Nephron progenitor cell (in vitro differentiated cells): ENCODE measurements around the gene C1orf116.

Experiments used
- DNase-seq: peaks from one replicate; pipeline ENCODE4 v3.0.0; 2021
- H3K27ac Mint-ChIP-seq: 2 replicates; pipeline ENCODE4 v1.8.0; 2021; ENCODE audit warnings: mild to moderate bottlenecking, moderate library complexity, mixed read lengths
- H3K27me3 Mint-ChIP-seq: 2 replicates; pipeline ENCODE4 v1.8.0; 2021; ENCODE audit warnings: mild to moderate bottlenecking, low read depth, mixed read lengths; ENCODE audit not compliant: poor library complexity
- H3K36me3 Mint-ChIP-seq: 2 replicates; pipeline ENCODE4 v1.8.0; 2021; ENCODE audit warnings: low read depth, mixed read lengths
- H3K4me1 Mint-ChIP-seq: 2 replicates; pipeline ENCODE4 v1.8.0; 2021; ENCODE audit warnings: mixed read lengths
- H3K4me3 Mint-ChIP-seq: 2 replicates; pipeline ENCODE4 v1.8.0; 2021; ENCODE audit warnings: mild to moderate bottlenecking, moderate library complexity, mixed read lengths
- H3K9me3 Mint-ChIP-seq: 2 replicates; pipeline ENCODE4 v1.8.0; 2021; ENCODE audit warnings: mild to moderate bottlenecking, moderate library complexity, mixed read lengths
- TF ChIP-seq, protein P1 (sequence below): fragments of 200-600 bp; sonication (generic); IDR thresholded peaks from 2 replicates; pipeline ENCODE4 v1.5.0; 2021; ENCODE audit warnings: antibody characterized with exemption

The C1orf116 gene

GRCh38 chr1:206970446-206970845 lies 62.1 kb downstream of the C1orf116 start, which contains the start of gene FCAMR:
TSS of gene FCAMR (minus strand) at chr1:206970460. CDS start at chr1:206970125, 335 bp downstream.
- H3K9me3 Mint-ChIP-seq: no peaks in the 10 kb centered on the region
- no peak within 1 kb of the TSS for H3K4me3 Mint-ChIP-seq
- H3K36me3 Mint-ChIP-seq: no peaks in the 10 kb centered on the region
- DNase-seq: no peak
- TF ChIP-seq, protein P1, sequence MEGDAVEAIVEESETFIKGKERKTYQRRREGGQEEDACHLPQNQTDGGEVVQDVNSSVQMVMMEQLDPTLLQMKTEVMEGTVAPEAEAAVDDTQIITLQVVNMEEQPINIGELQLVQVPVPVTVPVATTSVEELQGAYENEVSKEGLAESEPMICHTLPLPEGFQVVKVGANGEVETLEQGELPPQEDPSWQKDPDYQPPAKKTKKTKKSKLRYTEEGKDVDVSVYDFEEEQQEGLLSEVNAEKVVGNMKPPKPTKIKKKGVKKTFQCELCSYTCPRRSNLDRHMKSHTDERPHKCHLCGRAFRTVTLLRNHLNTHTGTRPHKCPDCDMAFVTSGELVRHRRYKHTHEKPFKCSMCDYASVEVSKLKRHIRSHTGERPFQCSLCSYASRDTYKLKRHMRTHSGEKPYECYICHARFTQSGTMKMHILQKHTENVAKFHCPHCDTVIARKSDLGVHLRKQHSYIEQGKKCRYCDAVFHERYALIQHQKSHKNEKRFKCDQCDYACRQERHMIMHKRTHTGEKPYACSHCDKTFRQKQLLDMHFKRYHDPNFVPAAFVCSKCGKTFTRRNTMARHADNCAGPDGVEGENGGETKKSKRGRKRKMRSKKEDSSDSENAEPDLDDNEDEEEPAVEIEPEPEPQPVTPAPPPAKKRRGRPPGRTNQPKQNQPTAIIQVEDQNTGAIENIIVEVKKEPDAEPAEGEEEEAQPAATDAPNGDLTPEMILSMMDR: no peak
- peaks cover 39% of the 10 kb centered on the region for H3K27me3 Mint-ChIP-seq
- no peak within 1 kb of the TSS for H3K27ac Mint-ChIP-seq
- H3K4me1 Mint-ChIP-seq: no peaks in the 10 kb centered on the region

DNA sequence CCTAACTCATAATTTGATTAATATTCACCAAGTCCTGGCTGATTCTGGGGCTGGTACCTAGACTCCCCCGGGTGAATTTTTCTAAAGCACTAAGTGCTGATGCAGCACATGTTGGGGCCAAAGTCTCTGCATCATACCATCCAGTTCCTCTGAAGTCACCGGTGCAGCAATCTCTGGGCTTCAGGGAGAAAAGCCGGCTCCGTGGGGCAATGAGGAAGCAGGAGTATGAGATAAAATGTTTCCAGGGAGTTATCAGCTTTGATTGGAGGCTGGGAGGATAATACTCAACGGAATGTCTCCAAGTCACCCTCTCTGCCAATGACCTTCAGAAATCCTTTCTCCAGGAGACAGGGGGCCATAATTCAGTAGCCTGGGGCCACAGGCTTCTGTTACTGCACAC lies 63.5 kb downstream of the C1orf116 start:
- no peaks in the 10 kb centered on the region for H3K4me1 Mint-ChIP-seq
- H3K9me3 Mint-ChIP-seq: peaks cover 8% of the 10 kb centered on the region
- no peak for DNase-seq
- H3K27me3 Mint-ChIP-seq: peaks cover 47% of the 10 kb centered on the region
- TF ChIP-seq, protein P1: no peak
- H3K4me3 Mint-ChIP-seq: no peak overlapping the region
- no peaks in the 10 kb centered on the region for H3K36me3 Mint-ChIP-seq
- H3K27ac Mint-ChIP-seq: no peak overlapping the region
